ENCODE measurements around the gene RAPSN. TPM values are rescaled to one million over a fixed set of nuclear protein-coding genes. Genes with fewer than 3 reads are reported as not detected.
A peak's percentile ranks its signal among the peaks of the same experiment; 100 is the strongest.

The RAPSN gene
- total RNA-seq, 2 experiments from 2014 or later = 0.45 to 1.2 TPM

GRCh38 chr11:47413351-47413750, 35.6 kb downstream of the RAPSN start:
- Mint-ChIP-seq H3K36me3 (ENCODE audit: low read depth) (peaks cover 18% of the 10 kb centered on the region), H3K4me3 (no peak overlapping the region), H3K27ac (no peak overlapping the region), H3K27me3 (ENCODE audit: low read depth) (no peaks in the 10 kb centered on the region), H3K9me3 (ENCODE audit: insufficient read depth) (no peaks in the 10 kb centered on the region), H3K4me1 (ENCODE audit: low read depth) (peaks cover 8% of the 10 kb centered on the region)
- no peak for DNase-seq
- ChIA-PET POLR2A (interaction anchor here (5.7 kb wide), 1 partner anchor 12 kb away, joined by 36 read pairs; the partner anchor contains the start of gene PSMC3), CTCF (interaction anchor here (0.7 to 9.7 kb wide), 4 partner anchors 16 to 177 kb away, joined by 3 to 133 read pairs (median 12); no protein-coding TSS in a partner anchor)
- ATAC-seq = no peak

- CTCF ChIA-PET = interaction anchor here (0.6 to 9.7 kb wide), 25 partner anchors 9 to 164 kb away, joined by 3 to 133 read pairs (median 5); partner anchors contain the start of genes ACP2 and PSMC3
- H3K27ac Mint-ChIP-seq = no peak overlapping the region
- peak; percentile 16 for ATAC-seq
Observed at GRCh38 chr11:47411884-47412746, 36.8 kb downstream of the RAPSN start.

GRCh38 chr11:47410370-47411264, 38.3 kb downstream of the RAPSN start:
- POLR2A ChIA-PET = interaction anchor here (0.9 to 5.7 kb wide), 5 partner anchors 11 to 196 kb away, joined by 3 to 36 read pairs (median 5); partner anchors contain the start of genes DDB2 and PSMC3
- ATAC-seq (no peak), DNase-seq (no peak)
- H3K4me3 Mint-ChIP-seq = no peak overlapping the region
- CTCF ChIA-PET = interaction anchor here (0.9 to 9.7 kb wide), 13 partner anchors 10 to 151 kb away, joined by 3 to 133 read pairs (median 9); partner anchors contain the start of gene PSMC3
- no peaks in the 10 kb centered on the region for H3K9me3 Mint-ChIP-seq (ENCODE audit: insufficient read depth)
- no peak overlapping the region for H3K27ac Mint-ChIP-seq
- peaks cover 6% of the 10 kb centered on the region for H3K36me3 Mint-ChIP-seq (ENCODE audit: low read depth)
- no peaks in the 10 kb centered on the region for H3K27me3 Mint-ChIP-seq (ENCODE audit: low read depth)
- H3K4me1 Mint-ChIP-seq (ENCODE audit: low read depth) = peaks cover 20% of the 10 kb centered on the region

More at GRCh38 chr11:47411884-47412746, 36.8 kb downstream of the RAPSN start:
- Mint-ChIP-seq H3K4me3 (no peak overlapping the region), H3K36me3 (ENCODE audit: low read depth) (peaks cover 9% of the 10 kb centered on the region), H3K27me3 (ENCODE audit: low read depth) (no peaks in the 10 kb centered on the region), H3K4me1 (ENCODE audit: low read depth) (peaks cover 16% of the 10 kb centered on the region), H3K9me3 (ENCODE audit: insufficient read depth) (no peaks in the 10 kb centered on the region)
- POLR2A ChIA-PET = interaction anchor here (0.9 to 5.7 kb wide), 3 partner anchors 9 to 141 kb away, joined by 3 to 36 read pairs (median 5); partner anchors contain the start of gene PSMC3
- DNase-seq = peak; percentile 67

GRCh38 chr11:47409440-47410369, 39.2 kb downstream of the RAPSN start:
- peak overlapping the region; percentile 90 for H3K27ac Mint-ChIP-seq
- DNase-seq (no peak), ATAC-seq (no peak)
- peaks cover 2% of the 10 kb centered on the region for H3K36me3 Mint-ChIP-seq (ENCODE audit: low read depth)
- CTCF ChIA-PET = interaction anchor here (0.8 to 9.7 kb wide), 7 partner anchors 10 to 231 kb away, joined by 3 to 133 read pairs (median 9); no protein-coding TSS in a partner anchor
- POLR2A ChIA-PET = interaction anchor here (0.9 to 5.7 kb wide), 6 partner anchors 7 to 195 kb away, joined by 3 to 36 read pairs (median 4); partner anchors contain the start of genes DDB2 and PSMC3
- H3K27me3 Mint-ChIP-seq (ENCODE audit: low read depth) = no peaks in the 10 kb centered on the region
- peak overlapping the region; percentile 91 for H3K4me3 Mint-ChIP-seq
- H3K4me1 Mint-ChIP-seq (ENCODE audit: low read depth) = peaks cover 20% of the 10 kb centered on the region
- no peaks in the 10 kb centered on the region for H3K9me3 Mint-ChIP-seq (ENCODE audit: insufficient read depth)

GRCh38 chr11:47408598-47409439, 40.1 kb downstream of the RAPSN start:
- Mint-ChIP-seq H3K27ac (peak overlapping the region; percentile 90), H3K36me3 (ENCODE audit: low read depth) (peaks cover 2% of the 10 kb centered on the region), H3K4me1 (ENCODE audit: low read depth) (peaks cover 20% of the 10 kb centered on the region), H3K4me3 (peak overlapping the region; percentile 91), H3K9me3 (ENCODE audit: insufficient read depth) (no peaks in the 10 kb centered on the region), H3K27me3 (ENCODE audit: low read depth) (no peaks in the 10 kb centered on the region)
- DNase-seq (no peak), ATAC-seq (no peak)
- CTCF ChIA-PET = interaction anchor here (0.8 to 9.7 kb wide), 5 partner anchors 9 to 230 kb away, joined by 3 to 133 read pairs (median 5); no protein-coding TSS in a partner anchor
- POLR2A ChIA-PET = interaction anchor here (0.6 to 5.7 kb wide), 6 partner anchors 8 to 18 kb away, joined by 3 to 36 read pairs (median 4); partner anchors contain the start of gene PSMC3

- Mint-ChIP-seq H3K27ac (peak within 1 kb of the TSS; percentile 90), H3K27me3 (ENCODE audit: low read depth) (no peaks in the 10 kb centered on the region), H3K9me3 (ENCODE audit: insufficient read depth) (no peaks in the 10 kb centered on the region), H3K4me3 (peak within 1 kb of the TSS; percentile 91), H3K4me1 (ENCODE audit: low read depth) (peaks cover 20% of the 10 kb centered on the region), H3K36me3 (ENCODE audit: low read depth) (peaks cover 2% of the 10 kb centered on the region)
- DNase-seq (peak; percentile 91), ATAC-seq (peak; percentile 84)
- CTCF ChIA-PET = interaction anchor here (0.6 to 9.7 kb wide), 11 partner anchors 9 to 193 kb away, joined by 3 to 133 read pairs (median 5); partner anchors contain the start of gene ACP2
- POLR2A ChIA-PET = interaction anchor here (1.0 to 5.7 kb wide), 5 partner anchors 9 to 137 kb away, joined by 3 to 36 read pairs (median 4); partner anchors contain the start of gene PSMC3
Observed at GRCh38 chr11:47407746-47408590, 41.0 kb downstream of the RAPSN start, which contains the start of gene SLC39A13. Gene SLC39A13, plus strand, starts transcription at chr11:47408590. Its CDS starts 1,505 bp downstream, at chr11:47410095.

GRCh38 chr11:47406896-47407745, 41.8 kb downstream of the RAPSN start:
- peaks cover 20% of the 10 kb centered on the region for H3K4me1 Mint-ChIP-seq (ENCODE audit: low read depth)
- H3K27me3 Mint-ChIP-seq (ENCODE audit: low read depth) = no peaks in the 10 kb centered on the region
- H3K4me3 Mint-ChIP-seq = peak overlapping the region; percentile 78
- peaks cover 2% of the 10 kb centered on the region for H3K36me3 Mint-ChIP-seq (ENCODE audit: low read depth)
- ATAC-seq (no peak), DNase-seq (no peak)
- ChIA-PET POLR2A (interaction anchor here (1.4 to 2.1 kb wide), 2 partner anchors 11 to 136 kb away, joined by 3 to 4 read pairs; no protein-coding TSS in a partner anchor), CTCF (interaction anchor here (0.6 to 1.8 kb wide), 8 partner anchors 8 to 192 kb away, joined by 3 to 26 read pairs (median 3); partner anchors contain the start of gene ACP2)
- peak overlapping the region; percentile 84 for H3K27ac Mint-ChIP-seq
- no peaks in the 10 kb centered on the region for H3K9me3 Mint-ChIP-seq (ENCODE audit: insufficient read depth)

GRCh38 chr11:47403571-47403970, 45.4 kb downstream of the RAPSN start:
- Mint-ChIP-seq H3K9me3 (ENCODE audit: insufficient read depth) (no peaks in the 10 kb centered on the region), H3K27ac (no peak overlapping the region), H3K4me3 (no peak overlapping the region), H3K4me1 (ENCODE audit: low read depth) (peaks cover 26% of the 10 kb centered on the region), H3K36me3 (ENCODE audit: low read depth) (no peaks in the 10 kb centered on the region), H3K27me3 (ENCODE audit: low read depth) (no peaks in the 10 kb centered on the region)
- ATAC-seq (no peak), DNase-seq (no peak)
- ChIA-PET CTCF (interaction anchor here (1.7 to 10.2 kb wide), 2 partner anchors 9 to 30 kb away, joined by 9 to 77 read pairs; no protein-coding TSS in a partner anchor), POLR2A (no interaction called here)
